H1 (cell line): Measurements from ENCODE around the gene AMZ1. TPM values are rescaled to one million over a fixed set of nuclear protein-coding genes. Genes with fewer than 3 reads are reported as not detected.

Experiments
- CTCF ChIA-PET: fragments of 300-600 bp; sonication (Branson Sonifier 250); formaldehyde crosslinking; loops from one replicate; lab custom pipeline; 2021; ENCODE audit not compliant: partially characterized antibody; lab: Charles Lee
- POLR2A ChIA-PET: fragments of 300-600 bp; sonication (Branson Sonifier 250); formaldehyde crosslinking; loops from one replicate; lab custom pipeline; 2021; ENCODE audit warnings: inconsistent platforms; ENCODE audit not compliant: partially characterized antibody; lab: Charles Lee
- DNase-seq, 2 experiments: peaks; one replicate each; pipeline versions ENCODE4 v3.0.0 to v3.0.0-alpha.2; 2010 to 2022; ENCODE audit warnings: low spot score in 2 of 2, low read depth in 1 of 2, mixed read lengths in 1 of 2
- FAIRE-seq: peaks from 2 replicates; lab custom pipeline; 2011; peaks lifted over from hg19 to GRCh38; lab: Jason Lieb, UNC
- H2AFZ ChIP-seq: 2 replicates; pipeline ENCODE4 v1.8.1; 2012; ENCODE audit warnings: low read length, inconsistent platforms
- H2AK5ac ChIP-seq: 2 replicates; pipeline ENCODE4 v1.6.1; 2013; ENCODE audit warnings: low read depth, low read length
- H2BK120ac ChIP-seq: replicated peaks from 2 replicates; pipeline ENCODE3; 2013; ENCODE audit warnings: low read depth, low read length, inconsistent platforms
- H2BK12ac ChIP-seq: 2 replicates; pipeline ENCODE4 v1.6.1; 2013; ENCODE audit warnings: low read depth, low read length
- H2BK15ac ChIP-seq: 2 replicates; pipeline ENCODE4 v1.6.1; 2013; ENCODE audit warnings: low read length
- H2BK20ac ChIP-seq: 2 replicates; pipeline ENCODE4 v1.6.1; 2013; ENCODE audit warnings: low read length
- H2BK5ac ChIP-seq: 2 replicates; pipeline ENCODE4 v1.6.1; 2013; ENCODE audit warnings: low read depth, low read length
- H3K14ac ChIP-seq: 2 replicates; pipeline ENCODE4 v1.6.1; 2013; ENCODE audit warnings: inconsistent platforms; ENCODE audit not compliant: insufficient read length
- H3K18ac ChIP-seq: 2 replicates; pipeline ENCODE4 v1.6.1; 2013; ENCODE audit warnings: low read length; ENCODE audit errors: extremely low read depth
- H3K23ac ChIP-seq: 2 replicates; pipeline ENCODE4 v1.6.1; 2013; ENCODE audit warnings: inconsistent platforms; ENCODE audit not compliant: insufficient read length
- H3K23me2 ChIP-seq: 2 replicates; pipeline ENCODE4 v1.6.1; 2013; ENCODE audit warnings: low read depth, low read length
- H3K27ac ChIP-seq: 2 replicates; pipeline ENCODE4 v1.6.1; 2011; ENCODE audit warnings: low read depth, low read length, inconsistent platforms
- H3K27me3 ChIP-seq, 4 experiments: replicated peaks in 1 of 4; 1 replicate in 1 of 4; 2 replicates in 3 of 4; pipeline versions ENCODE4 v1.6.1 to v1.8.1; 2011 to 2013; ENCODE audit warnings: low read length in 3 of 4, mild to moderate bottlenecking in 3 of 4, inconsistent platforms in 2 of 4, mixed read lengths in 2 of 4, moderate library complexity in 1 of 4; ENCODE audit not compliant: control insufficient read depth in 3 of 4, insufficient read depth in 3 of 4; ENCODE audit errors: extremely low read depth in 1 of 4
- H3K36me3 ChIP-seq, 4 experiments: 2 replicates each; pipeline versions ENCODE4 v1.6.1 to v1.8.1; 2011 to 2013; ENCODE audit warnings: mild to moderate bottlenecking in 4 of 4, low read length in 3 of 4, moderate library complexity in 2 of 4, control low read depth in 1 of 4, inconsistent platforms in 1 of 4; ENCODE audit not compliant: insufficient read depth in 4 of 4, control insufficient read depth in 2 of 4
- H3K4ac ChIP-seq: replicated peaks from 2 replicates; pipeline ENCODE3; 2013; ENCODE audit warnings: low read length, low read depth, mixed read lengths, inconsistent platforms; ENCODE audit not compliant: insufficient read length
- H3K4me1 ChIP-seq, 4 experiments: replicated peaks in 1 of 4; 1 replicate in 1 of 4; 2 replicates in 3 of 4; pipeline versions ENCODE4 v1.6.1 to v1.8.1; 2011 to 2013; ENCODE audit warnings: low read length in 3 of 4, inconsistent platforms in 2 of 4, mixed read lengths in 1 of 4; ENCODE audit not compliant: insufficient read depth in 4 of 4, control insufficient read depth in 3 of 4
- H3K4me2 ChIP-seq, 2 experiments: 2 replicates each; pipeline versions ENCODE4 v1.6.1 to v1.8.1; 2011 to 2013; ENCODE audit warnings: low read depth in 2 of 2, low read length in 2 of 2, control low read depth in 1 of 2, inconsistent platforms in 1 of 2, mild to moderate bottlenecking in 1 of 2; ENCODE audit not compliant: insufficient read depth in 1 of 2
- H3K4me3 ChIP-seq, 4 experiments: fragments of 200-600, 300-600 bp in 1 of 4; sonication (generic), shearing (Covaris generic), sonication (Bioruptor Twin) in 1 of 4; 2 replicates each; pipeline versions ENCODE4 v1.5.1 to v1.8.1; 2011 to 2016; ENCODE audit warnings: low read length in 4 of 4, low read depth in 3 of 4, control low read depth in 2 of 4, inconsistent platforms in 2 of 4, mild to moderate bottlenecking in 2 of 4, mixed read lengths in 1 of 4, moderate library complexity in 1 of 4; ENCODE audit not compliant: insufficient read depth in 2 of 4; ENCODE audit errors: extremely low read depth in 1 of 4
- H3K56ac ChIP-seq: replicated peaks from 2 replicates; pipeline ENCODE3; 2013; ENCODE audit warnings: low read depth, mild to moderate bottlenecking, mixed read lengths, low read length, inconsistent platforms; ENCODE audit not compliant: insufficient read length
- H3K79me1 ChIP-seq: 2 replicates; pipeline ENCODE4 v1.6.1; 2013; ENCODE audit warnings: low read depth, low read length, control low read depth
- H3K79me2 ChIP-seq, 2 experiments: 2 replicates each; pipeline versions ENCODE4 v1.6.1 to v1.8.1; 2012 to 2013; ENCODE audit warnings: low read length in 2 of 2, mild to moderate bottlenecking in 2 of 2, inconsistent platforms in 1 of 2; ENCODE audit not compliant: insufficient read depth in 2 of 2, control insufficient read depth in 1 of 2
- H3K9ac ChIP-seq, 4 experiments: replicated peaks in 1 of 4; 1 replicate in 1 of 4; 2 replicates in 3 of 4; pipeline versions ENCODE4 v1.6.1 to v1.8.1; 2011 to 2013; ENCODE audit warnings: low read depth in 3 of 4, low read length in 3 of 4, control low read depth in 2 of 4, mild to moderate bottlenecking in 2 of 4, moderate library complexity in 2 of 4, inconsistent platforms in 1 of 4; ENCODE audit errors: extremely low read depth in 1 of 4
- H3K9me3 ChIP-seq, 2 experiments: 2 replicates each; pipeline versions ENCODE4 v1.6.1 to v1.8.1; 2012 to 2013; ENCODE audit warnings: mild to moderate bottlenecking in 2 of 2, moderate library complexity in 2 of 2, control low read depth in 1 of 2, inconsistent platforms in 1 of 2, low read depth in 1 of 2, low read length in 1 of 2, mixed read lengths in 1 of 2; ENCODE audit not compliant: insufficient read depth in 2 of 2
- H4K20me1 ChIP-seq, 2 experiments: replicated peaks in 1 of 2; 2 replicates each; pipeline versions ENCODE3 to v1.8.1; 2011 to 2013; ENCODE audit warnings: inconsistent platforms in 2 of 2, low read length in 2 of 2, mild to moderate bottlenecking in 1 of 2; ENCODE audit not compliant: insufficient read depth in 2 of 2, control insufficient read depth in 1 of 2
- H4K5ac ChIP-seq: 2 replicates; pipeline ENCODE4 v1.6.1; 2013; ENCODE audit warnings: low read length, low read depth, mixed read lengths, inconsistent platforms; ENCODE audit not compliant: insufficient read length
- H4K8ac ChIP-seq: 2 replicates; pipeline ENCODE4 v1.8.0; 2013; ENCODE audit warnings: mild to moderate bottlenecking, moderate library complexity, low read length, inconsistent platforms; ENCODE audit not compliant: insufficient read depth; ENCODE audit errors: extremely low read depth
- H4K91ac ChIP-seq: replicated peaks from 2 replicates; pipeline ENCODE3; 2013; ENCODE audit warnings: low read length, mixed read lengths, inconsistent platforms; ENCODE audit not compliant: insufficient read length
- CREB1 ChIP-seq: IDR thresholded peaks from 2 replicates; pipeline ENCODE4 v1.6.1; 2012; ENCODE audit warnings: inconsistent platforms
- EGR1 ChIP-seq: IDR thresholded peaks from 2 replicates; pipeline ENCODE4 v1.6.1; 2011; ENCODE audit warnings: low read depth, low read length, borderline replicate concordance
- HDAC2 ChIP-seq, 2 experiments: fragments of 300-600 bp in 1 of 2; sonication (generic) in 1 of 2; IDR thresholded peaks; 2 replicates each; pipeline ENCODE4 v1.6.1; 2011 to 2012; ENCODE audit warnings: low read depth in 2 of 2, low read length in 2 of 2, mild to moderate bottlenecking in 2 of 2, moderate library complexity in 2 of 2, borderline replicate concordance in 1 of 2, inconsistent platforms in 1 of 2
- NANOG ChIP-seq: IDR thresholded peaks from 2 replicates; pipeline ENCODE4 v1.6.1; 2011; ENCODE audit warnings: low read length, low read depth, mild to moderate bottlenecking, inconsistent platforms; ENCODE audit not compliant: insufficient read depth, poor library complexity, severe bottlenecking
- PHF8 ChIP-seq: fragments of 200-600 bp; sonication (generic); conservative IDR thresholded peaks from 2 replicates; pipeline ENCODE4 v1.7.1; 2012; ENCODE audit warnings: low read depth, mild to moderate bottlenecking, inconsistent platforms, low read length, moderate library complexity
- SIRT6 ChIP-seq: IDR thresholded peaks from one replicate; pipeline ENCODE4 v1.7.1; 2012; ENCODE audit warnings: low read length, inconsistent platforms
- SP2 ChIP-seq: IDR thresholded peaks from 2 replicates; pipeline ENCODE4 v1.6.1; 2012; ENCODE audit warnings: mild to moderate bottlenecking, low read length, inconsistent platforms
- SRF ChIP-seq: IDR thresholded peaks from 2 replicates; pipeline ENCODE4 v1.6.1; 2011; ENCODE audit warnings: mild to moderate bottlenecking, low read depth, low read length, moderate library complexity
- SUZ12 ChIP-seq: fragments of 200-600 bp; sonication (generic); IDR thresholded peaks from 2 replicates; pipeline ENCODE4 v1.6.1; 2012; ENCODE audit warnings: mild to moderate bottlenecking, inconsistent platforms, low read length, moderate library complexity, mixed read lengths
- USF2 ChIP-seq: IDR thresholded peaks from 2 replicates; pipeline ENCODE4 v1.6.1; 2011; ENCODE audit warnings: low read length, improper control_type of control experiment
- WGBS, 2 experiments: shearing (Covaris generic) in 1 of 2; methylation state at CpG; one replicate each; pipeline versions ENCODE4 v1.1.6 to v1.1.7; 2013 to 2015; ENCODE audit warnings: low lambda C conversion rate in 2 of 2, mixed read lengths in 2 of 2, inconsistent platforms in 1 of 2, low coverage in 1 of 2, missing lambda C conversion rate in 1 of 2; ENCODE audit not compliant: insufficient replicate concordance in 2 of 2, insufficient coverage in 1 of 2, insufficient read length in 1 of 2; ENCODE audit errors: extremely low coverage in 1 of 2, missing lambda C conversion rate in 1 of 2; 5-methylcytosine and 5-hydroxymethylcytosine counted together
- polyA plus RNA-seq, 7 experiments: library from polyadenylated mRNA; depleted of rRNA in 3 of 7; stranded (reverse) in 5 of 7; unstranded in 2 of 7; fragments of >200 nt in 5 of 7; fragments of 200-250 nt in 2 of 7; gene quantifications; 1 replicate in 5 of 7; 2 replicates in 1 of 7; 4 replicates in 1 of 7; pipeline versions ENCODE4 v1.2.1 to v1.2.3, GENCODE V29; 2011 to 2013; ENCODE audit warnings: missing spikeins in 2 of 7, mixed read lengths in 2 of 7
- total RNA-seq: library from RNA; stranded (reverse); fragmentation: NEBNext Ultra II Directional; extraction: Animal tissue kit (Norgen Biotek cat#: 25700); gene quantifications from 2 replicates; pipeline ENCODE4 v1.2.1, GENCODE V29; 2021

Gene AMZ1
- total and polyA plus RNA-seq, 2 of the 8 experiments (the other 6 are each of a cell fraction or from before 2014, with no cell fraction given), result 0.59 to 1.4 TPM

- Histone ChIP-seq H4K20me1 (peaks cover 2 to 7% of the 10 kb centered on the region in 2 experiments), H3K4me2 (no peak overlapping the region), H2BK120ac (no peak overlapping the region), H3K36me3 (peaks cover 0 to 7% (median 3%) of the 10 kb centered on the region in 4 experiments; a peak in 6 of 8 replicates), H3K18ac (no peak overlapping the region), H3K14ac (no peak overlapping the region), H4K8ac (no peak overlapping the region), H3K4me3 (no peak overlapping the region), H3K27ac (no peak overlapping the region), H2BK5ac (no peak overlapping the region), H2BK12ac (no peak overlapping the region), H3K4ac (no peak overlapping the region), H3K4me1 (no peaks in the 10 kb centered on the region; a peak in 4 of 7 replicates), H3K9ac (no peak overlapping the region), H2BK15ac (no peak overlapping the region), H4K91ac (no peak overlapping the region), H2BK20ac (no peak overlapping the region), H3K23me2 (no peaks in the 10 kb centered on the region), H3K79me2 (no peaks in the 10 kb centered on the region; a peak in 1 of 4 replicates), H3K27me3 (no peaks in the 10 kb centered on the region), H3K9me3 (no peaks in the 10 kb centered on the region), H2AK5ac (no peak overlapping the region), H4K5ac (no peak overlapping the region), H3K79me1 (peaks cover 9% of the 10 kb centered on the region; the same call in 1 of the 2 replicates), H3K56ac (no peak overlapping the region), H3K23ac (no peak overlapping the region), H2AFZ (no peak overlapping the region)
- 92% methylated on average over 23 of the region's 23 CpGs; no CpG with 5 or more reads in 1 of the 2 experiments for WGBS, 2 experiments
- no peak for DNase-seq
- CTCF ChIA-PET, result interaction anchor here (0.6 to 11.4 kb wide), 7 partner anchors 9 to 203 kb away, joined by 3 to 125 read pairs (median 4); no protein-coding TSS in a partner anchor
- POLR2A ChIA-PET, result interaction anchor here (1.0 kb wide), 1 partner anchor 149 kb away, joined by 3 read pairs; no protein-coding TSS in a partner anchor
- no peak for FAIRE-seq
- no peak for TF ChIP-seq HDAC2 (IDR thresholded peaks at IDR 0.05; ENCODE audit: borderline replicate concordance in 1 of 2, low read depth in 2 of 2, low read length in 2 of 2)
- TF ChIP-seq SUZ12, result no peak
- TF ChIP-seq CREB1, result no peak
- no peak for TF ChIP-seq SRF
- no peak for TF ChIP-seq USF2
- no peak for TF ChIP-seq NANOG
- no peak for TF ChIP-seq EGR1
- TF ChIP-seq SIRT6, result no peak
- no peak for TF ChIP-seq SP2
- no peak for TF ChIP-seq PHF8
Measured at GRCh38 chr7:2723138-2723850, 35.3 kb downstream of the AMZ1 start.
